ENCODE measurements around the gene GOPC.
"Not testable (repeated sequence)": the region's sequence is repeated elsewhere in the genome, so short reads cannot be mapped to it uniquely, and the experiment has no call there.

The GOPC gene

GRCh38 chr6:117602151-117602898, at the start of gene GOPC:
GOPC (minus strand) TSS chr6:117602511; CDS start chr6:117602288, 223 bp downstream.
- DNase-seq, result peak; percentile 79 to 90 (median 85)

GRCh38 chr6:117651984-117652383, 49.7 kb upstream of the GOPC start:
- not testable (repeated sequence) for DNase-seq

GRCh38 chr6:117642976-117643375, 40.7 kb upstream of the GOPC start:
- DNase-seq, result no peak

GRCh38 chr6:117637770-117638169, 35.5 kb upstream of the GOPC start:
- DNase-seq, result no peak

GRCh38 chr6:117629119-117629660, 26.9 kb upstream of the GOPC start:
- DNase-seq, result no peak

GRCh38 chr6:117627533-117627932, 25.2 kb upstream of the GOPC start:
- DNase-seq, result no peak

- no peak for DNase-seq
Observed at GRCh38 chr6:117624869-117625481, 22.7 kb upstream of the GOPC start.

GRCh38 chr6:117619178-117619577, 16.9 kb upstream of the GOPC start:
- DNase-seq, result no peak

- DNase-seq, result no peak
Observed at GRCh38 chr6:117617210-117618035, 15.1 kb upstream of the GOPC start.

GRCh38 chr6:117616391-117617209, 14.3 kb upstream of the GOPC start:
- peak in 1 of 4 experiments; percentile 11 for DNase-seq

GRCh38 chr6:117615750-117616390, 13.6 kb upstream of the GOPC start:
- no peak for DNase-seq

- DNase-seq, result no peak
Observed at GRCh38 chr6:117613920-117614560, 11.7 kb upstream of the GOPC start.

GRCh38 chr6:117607511-117607910, 5.2 kb upstream of the GOPC start:
- DNase-seq, result no peak

GRCh38 chr6:117605169-117605826, 3.0 kb upstream of the GOPC start:
- DNase-seq, result peak in 1 of 4 experiments; percentile 8

- no peak for DNase-seq
Observed at GRCh38 chr6:117603821-117604220, 1.5 kb upstream of the GOPC start.

- DNase-seq, result no peak
Observed at GRCh38 chr6:117602899-117603588, 733 bp upstream of the GOPC start.

- no peak for DNase-seq
Observed at GRCh38 chr6:117601811-117602150, 530 bp downstream of the GOPC start.

GRCh38 chr6:117600008-117600743, 2.1 kb downstream of the GOPC start:
- DNase-seq, result no peak

- no peak for DNase-seq
Observed at GRCh38 chr6:117597755-117598154, 4.6 kb downstream of the GOPC start.
